ENCODE data around the gene SMAD9.

The SMAD9 gene

GRCh38 chr13:36857253-36857652 lies 62.8 kb downstream of the SMAD9 start:
- TF ChIP-seq CTCF (IDR thresholded peaks at IDR 0.05; ENCODE audit: low read depth, low read length, poor library complexity, severe bottlenecking) (no peak), EZH2phosphoT487 (IDR thresholded peaks at IDR 0.05; ENCODE audit: borderline replicate concordance, low read length) (no peak)
- Histone ChIP-seq H3F3A (ENCODE audit: control insufficient read depth, insufficient read depth) (no peaks in the 10 kb centered on the region), H3K27me3 (ENCODE audit: control insufficient read depth, low read length) (no peaks in the 10 kb centered on the region; the same call in 1 of the 2 replicates)

GRCh38 chr13:36850790-36851438 lies 69.1 kb downstream of the SMAD9 start:
- TF ChIP-seq EZH2phosphoT487 (IDR thresholded peaks at IDR 0.05; ENCODE audit: borderline replicate concordance, low read length) (no peak), CTCF (IDR thresholded peaks at IDR 0.05; ENCODE audit: low read depth, low read length, poor library complexity, severe bottlenecking) (peak; percentile 45)

More at GRCh38 chr13:36857253-36857652, 62.8 kb downstream of the SMAD9 start:
- H3K4me1 ChIP-seq (ENCODE audit: control insufficient read depth, low read length): no peaks in the 10 kb centered on the region
- no peaks in the 10 kb centered on the region for H3K79me2 ChIP-seq (ENCODE audit: control insufficient read depth, low read length)
- no peak overlapping the region for H3K4me2 ChIP-seq (ENCODE audit: low read length)
- H3K9me3 ChIP-seq (ENCODE audit: control insufficient read depth, insufficient read depth, low read length): no peaks in the 10 kb centered on the region
- no peak overlapping the region for H3K27ac ChIP-seq (ENCODE audit: low read depth, low read length)
- no peak overlapping the region for H3K4me3 ChIP-seq (ENCODE audit: low read length)
- H3K36me3 ChIP-seq (ENCODE audit: control insufficient read depth, low read length): no peaks in the 10 kb centered on the region
- H4K20me1 ChIP-seq (ENCODE audit: control insufficient read depth, insufficient read depth, low read depth, low read length): no peaks in the 10 kb centered on the region
- H3K9me2 ChIP-seq (replicated peaks; ENCODE audit: control insufficient read depth, low read length): no peaks in the 10 kb centered on the region

GRCh38 chr13:36848199-36848982 lies 71.6 kb downstream of the SMAD9 start:
- no peak overlapping the region for H3K4me3 ChIP-seq (ENCODE audit: low read length)
- H4K20me1 ChIP-seq (ENCODE audit: control insufficient read depth, insufficient read depth, low read depth, low read length): no peaks in the 10 kb centered on the region
- H3K36me3 ChIP-seq (ENCODE audit: control insufficient read depth, low read length): no peaks in the 10 kb centered on the region
- TF ChIP-seq EZH2phosphoT487 (IDR thresholded peaks at IDR 0.05; ENCODE audit: borderline replicate concordance, low read length) (no peak), CTCF (IDR thresholded peaks at IDR 0.05; ENCODE audit: low read depth, low read length, poor library complexity, severe bottlenecking) (peak; percentile 33)
- no peaks in the 10 kb centered on the region for H3K9me3 ChIP-seq (ENCODE audit: control insufficient read depth, insufficient read depth, low read length)
- no peaks in the 10 kb centered on the region for H3K4me1 ChIP-seq (ENCODE audit: control insufficient read depth, low read length)
- no peaks in the 10 kb centered on the region for H3F3A ChIP-seq (ENCODE audit: control insufficient read depth, insufficient read depth)
- H3K27ac ChIP-seq (ENCODE audit: low read depth, low read length): no peak overlapping the region
- H3K4me2 ChIP-seq (ENCODE audit: low read length): no peak overlapping the region
- no peaks in the 10 kb centered on the region for H3K27me3 ChIP-seq (ENCODE audit: control insufficient read depth, low read length)
- no peaks in the 10 kb centered on the region for H3K79me2 ChIP-seq (ENCODE audit: control insufficient read depth, low read length)
- H3K9me2 ChIP-seq (replicated peaks; ENCODE audit: control insufficient read depth, low read length): no peaks in the 10 kb centered on the region

More at GRCh38 chr13:36850790-36851438, 69.1 kb downstream of the SMAD9 start:
- H3K4me3 ChIP-seq (ENCODE audit: low read length): no peak overlapping the region
- no peaks in the 10 kb centered on the region for H3K9me3 ChIP-seq (ENCODE audit: control insufficient read depth, insufficient read depth, low read length)
- no peaks in the 10 kb centered on the region for H3K4me1 ChIP-seq (ENCODE audit: control insufficient read depth, low read length)
- H3K36me3 ChIP-seq (ENCODE audit: control insufficient read depth, low read length): no peaks in the 10 kb centered on the region
- no peak overlapping the region for H3K4me2 ChIP-seq (ENCODE audit: low read length)
- H3F3A ChIP-seq (ENCODE audit: control insufficient read depth, insufficient read depth): no peaks in the 10 kb centered on the region
- H3K79me2 ChIP-seq (ENCODE audit: control insufficient read depth, low read length): no peaks in the 10 kb centered on the region
- H4K20me1 ChIP-seq (ENCODE audit: control insufficient read depth, insufficient read depth, low read depth, low read length): no peaks in the 10 kb centered on the region
- H3K27me3 ChIP-seq (ENCODE audit: control insufficient read depth, low read length): no peaks in the 10 kb centered on the region
- no peak overlapping the region for H3K27ac ChIP-seq (ENCODE audit: low read depth, low read length)
- H3K9me2 ChIP-seq (replicated peaks; ENCODE audit: control insufficient read depth, low read length): no peaks in the 10 kb centered on the region

Measured in DOHH2 (cell line).